GM23338 (cell line): Measurements from ENCODE around the gene RHOT1. TPM values are rescaled to one million over a fixed set of nuclear protein-coding genes. Genes with fewer than 3 reads are reported as not detected.

Source experiments
- ATAC-seq: fragments of 200-7000 bp; cut with Tn5 transposase; 3 replicates; pipeline ENCODE4 v1.9.1; 2020
- DNase-seq: peaks from one replicate; pipeline ENCODE4 v3.0.0-alpha.2; 2015; ENCODE audit warnings: low spot score
- H2AFZ ChIP-seq: fragments of 200-600 bp; sonication (generic); 2 replicates; pipeline ENCODE4 v1.8.0; 2016; ENCODE audit warnings: antibody characterized with exemption, mild to moderate bottlenecking, moderate library complexity
- H3F3A ChIP-seq: fragments of 200-600 bp; sonication (generic); replicated peaks from 2 replicates; pipeline ENCODE4 v1.8.0; 2017; ENCODE audit warnings: antibody characterized with exemption, mixed run types, low read depth
- H3K27ac ChIP-seq: fragments of 200-600 bp; sonication (generic); 2 replicates; pipeline ENCODE4 v1.6.1; 2016; ENCODE audit warnings: low read depth
- H3K27me3 ChIP-seq: fragments of 200-600 bp; sonication (generic); 2 replicates; pipeline ENCODE4 v1.8.0; 2016; ENCODE audit warnings: mild to moderate bottlenecking, mixed run types, moderate library complexity; ENCODE audit not compliant: insufficient read depth
- H3K36me3 ChIP-seq: fragments of 200-600 bp; sonication (generic); 2 replicates; pipeline ENCODE4 v1.8.0; 2016; ENCODE audit warnings: mild to moderate bottlenecking; ENCODE audit not compliant: insufficient read depth
- H3K4me1 ChIP-seq: fragments of 200-600 bp; sonication (generic); 2 replicates; pipeline ENCODE4 v1.8.0; 2016; ENCODE audit warnings: mild to moderate bottlenecking, moderate library complexity; ENCODE audit not compliant: insufficient read depth
- H3K4me2 ChIP-seq: fragments of 200-600 bp; sonication (generic); 2 replicates; pipeline ENCODE4 v1.7.1; 2017; ENCODE audit warnings: mixed run types
- H3K4me3 ChIP-seq: fragments of 200-600 bp; sonication (generic); 2 replicates; pipeline ENCODE4 v1.6.1; 2016; ENCODE audit warnings: mixed run types
- H3K79me2 ChIP-seq: fragments of 200-600 bp; sonication (generic); replicated peaks from 2 replicates; pipeline ENCODE4 v1.8.0; 2017; ENCODE audit warnings: mild to moderate bottlenecking; ENCODE audit not compliant: insufficient read depth
- H3K9me2 ChIP-seq: fragments of 200-600 bp; sonication (generic); 2 replicates; pipeline ENCODE4 v1.8.0; 2017; ENCODE audit not compliant: insufficient read depth
- H4K20me1 ChIP-seq: fragments of 200-600 bp; sonication (generic); replicated peaks from 2 replicates; pipeline ENCODE4 v1.8.0; 2017; ENCODE audit warnings: mild to moderate bottlenecking; ENCODE audit not compliant: insufficient read depth
- H3K27ac Mint-ChIP-seq: 2 replicates; pipeline ENCODE4 v1.8.0; 2020; ENCODE audit warnings: inconsistent platforms, mild to moderate bottlenecking, moderate library complexity, mixed read lengths
- H3K27me3 Mint-ChIP-seq: 3 replicates; pipeline ENCODE4 v1.8.0; 2022; ENCODE audit warnings: low read depth, mild to moderate bottlenecking, moderate library complexity, mixed read lengths, inconsistent platforms; ENCODE audit not compliant: insufficient read depth, poor library complexity
- H3K36me3 Mint-ChIP-seq: 3 replicates; pipeline ENCODE4 v1.8.0; 2021; ENCODE audit warnings: low read depth, mild to moderate bottlenecking, inconsistent platforms, moderate library complexity, mixed read lengths
- H3K4me1 Mint-ChIP-seq: 3 replicates; pipeline ENCODE4 v1.8.0; 2020; ENCODE audit warnings: mild to moderate bottlenecking, inconsistent platforms, mixed read lengths
- H3K4me3 Mint-ChIP-seq: 3 replicates; pipeline ENCODE4 v1.8.0; 2021; ENCODE audit warnings: moderate library complexity, mild to moderate bottlenecking, inconsistent platforms, mixed read lengths
- H3K9me3 Mint-ChIP-seq: 3 replicates; pipeline ENCODE4 v1.8.0; 2020; ENCODE audit warnings: moderate library complexity, mild to moderate bottlenecking, inconsistent platforms, mixed read lengths
- EZH2 ChIP-seq: fragments of 200-600 bp; sonication (generic); IDR thresholded peaks from one replicate; pipeline ENCODE4 v1.8.0; 2017; ENCODE audit warnings: antibody characterized with exemption, mild to moderate bottlenecking, low read depth; ENCODE audit not compliant: unreplicated experiment
- NANOG ChIP-seq: IDR thresholded peaks from 2 replicates; pipeline ENCODE4 v1.6.1; 2016; ENCODE audit warnings: antibody characterized with exemption, borderline replicate concordance
- polyA plus RNA-seq: library from polyadenylated mRNA; unstranded; fragments of >200 nt; fragmentation: Nextera tagmentation; extraction: Ambion mirVana; gene quantifications from 2 replicates; pipeline ENCODE4 v1.2.1, GENCODE V29; 2016
- total RNA-seq: library from RNA; depleted of rRNA; stranded (reverse); fragments of >200 nt; shearing (Covaris generic); gene quantifications from 2 replicates; pipeline ENCODE4 v1.2.3, GENCODE V29; 2014
- TF ChIP-seq, protein P1 (sequence below): fragments of 250-450 bp; sonication (Bioruptor Pico); IDR thresholded peaks from 2 replicates; pipeline ENCODE4 v1.5.0; 2020; ENCODE audit warnings: mild to moderate bottlenecking, moderate library complexity

Gene RHOT1
- total and polyA plus RNA-seq, 2 experiments from 2014 or later: 40.8 to 53.5 TPM

DNA sequence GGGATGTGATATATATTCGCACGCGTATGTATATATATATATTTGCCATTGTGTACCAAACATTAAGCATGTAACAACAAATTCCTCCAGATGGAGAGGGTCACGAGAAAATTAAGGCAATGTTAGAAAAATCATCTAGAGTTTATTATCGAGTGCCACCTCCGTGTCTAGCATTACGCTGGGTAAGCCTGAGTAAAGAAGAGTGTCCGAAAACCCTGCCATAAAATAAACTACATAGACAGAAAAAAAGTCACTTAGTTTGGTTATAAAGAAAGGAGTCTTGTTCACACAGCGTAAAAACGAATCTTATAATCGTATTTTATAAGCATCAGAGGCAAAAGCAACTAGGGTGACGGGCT lies 644 bp upstream of the RHOT1 start (continued):
- TF ChIP-seq, protein P1, sequence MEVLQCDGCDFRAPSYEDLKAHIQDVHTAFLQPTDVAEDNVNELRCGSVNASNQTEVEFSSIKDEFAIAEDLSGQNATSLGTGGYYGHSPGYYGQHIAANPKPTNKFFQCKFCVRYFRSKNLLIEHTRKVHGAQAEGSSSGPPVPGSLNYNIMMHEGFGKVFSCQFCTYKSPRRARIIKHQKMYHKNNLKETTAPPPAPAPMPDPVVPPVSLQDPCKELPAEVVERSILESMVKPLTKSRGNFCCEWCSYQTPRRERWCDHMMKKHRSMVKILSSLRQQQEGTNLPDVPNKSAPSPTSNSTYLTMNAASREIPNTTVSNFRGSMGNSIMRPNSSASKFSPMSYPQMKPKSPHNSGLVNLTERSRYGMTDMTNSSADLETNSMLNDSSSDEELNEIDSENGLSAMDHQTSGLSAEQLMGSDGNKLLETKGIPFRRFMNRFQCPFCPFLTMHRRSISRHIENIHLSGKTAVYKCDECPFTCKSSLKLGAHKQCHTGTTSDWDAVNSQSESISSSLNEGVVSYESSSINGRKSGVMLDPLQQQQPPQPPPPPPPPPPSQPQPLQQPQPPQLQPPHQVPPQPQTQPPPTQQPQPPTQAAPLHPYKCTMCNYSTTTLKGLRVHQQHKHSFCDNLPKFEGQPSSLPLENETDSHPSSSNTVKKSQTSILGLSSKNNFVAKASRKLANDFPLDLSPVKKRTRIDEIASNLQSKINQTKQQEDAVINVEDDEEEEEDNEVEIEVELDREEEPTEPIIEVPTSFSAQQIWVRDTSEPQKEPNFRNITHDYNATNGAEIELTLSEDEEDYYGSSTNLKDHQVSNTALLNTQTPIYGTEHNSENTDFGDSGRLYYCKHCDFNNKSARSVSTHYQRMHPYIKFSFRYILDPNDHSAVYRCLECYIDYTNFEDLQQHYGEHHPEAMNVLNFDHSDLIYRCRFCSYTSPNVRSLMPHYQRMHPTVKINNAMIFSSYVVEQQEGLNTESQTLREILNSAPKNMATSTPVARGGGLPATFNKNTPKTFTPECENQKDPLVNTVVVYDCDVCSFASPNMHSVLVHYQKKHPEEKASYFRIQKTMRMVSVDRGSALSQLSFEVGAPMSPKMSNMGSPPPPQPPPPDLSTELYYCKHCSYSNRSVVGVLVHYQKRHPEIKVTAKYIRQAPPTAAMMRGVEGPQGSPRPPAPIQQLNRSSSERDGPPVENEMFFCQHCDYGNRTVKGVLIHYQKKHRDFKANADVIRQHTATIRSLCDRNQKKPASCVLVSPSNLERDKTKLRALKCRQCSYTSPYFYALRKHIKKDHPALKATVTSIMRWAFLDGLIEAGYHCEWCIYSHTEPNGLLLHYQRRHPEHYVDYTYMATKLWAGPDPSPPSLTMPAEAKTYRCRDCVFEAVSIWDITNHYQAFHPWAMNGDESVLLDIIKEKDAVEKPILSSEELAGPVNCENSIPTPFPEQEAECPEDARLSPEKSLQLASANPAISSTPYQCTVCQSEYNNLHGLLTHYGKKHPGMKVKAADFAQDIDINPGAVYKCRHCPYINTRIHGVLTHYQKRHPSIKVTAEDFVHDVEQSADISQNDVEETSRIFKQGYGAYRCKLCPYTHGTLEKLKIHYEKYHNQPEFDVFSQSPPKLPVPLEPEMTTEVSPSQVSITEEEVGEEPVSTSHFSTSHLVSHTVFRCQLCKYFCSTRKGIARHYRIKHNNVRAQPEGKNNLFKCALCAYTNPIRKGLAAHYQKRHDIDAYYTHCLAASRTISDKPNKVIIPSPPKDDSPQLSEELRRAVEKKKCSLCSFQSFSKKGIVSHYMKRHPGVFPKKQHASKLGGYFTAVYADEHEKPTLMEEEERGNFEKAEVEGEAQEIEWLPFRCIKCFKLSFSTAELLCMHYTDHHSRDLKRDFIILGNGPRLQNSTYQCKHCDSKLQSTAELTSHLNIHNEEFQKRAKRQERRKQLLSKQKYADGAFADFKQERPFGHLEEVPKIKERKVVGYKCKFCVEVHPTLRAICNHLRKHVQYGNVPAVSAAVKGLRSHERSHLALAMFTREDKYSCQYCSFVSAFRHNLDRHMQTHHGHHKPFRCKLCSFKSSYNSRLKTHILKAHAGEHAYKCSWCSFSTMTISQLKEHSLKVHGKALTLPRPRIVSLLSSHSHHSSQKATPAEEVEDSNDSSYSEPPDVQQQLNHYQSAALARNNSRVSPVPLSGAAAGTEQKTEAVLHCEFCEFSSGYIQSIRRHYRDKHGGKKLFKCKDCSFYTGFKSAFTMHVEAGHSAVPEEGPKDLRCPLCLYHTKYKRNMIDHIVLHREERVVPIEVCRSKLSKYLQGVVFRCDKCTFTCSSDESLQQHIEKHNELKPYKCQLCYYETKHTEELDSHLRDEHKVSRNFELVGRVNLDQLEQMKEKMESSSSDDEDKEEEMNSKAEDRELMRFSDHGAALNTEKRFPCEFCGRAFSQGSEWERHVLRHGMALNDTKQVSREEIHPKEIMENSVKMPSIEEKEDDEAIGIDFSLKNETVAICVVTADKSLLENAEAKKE (CRISPR knock-in tag): no peak
- no peak for TF ChIP-seq EZH2

DNA sequence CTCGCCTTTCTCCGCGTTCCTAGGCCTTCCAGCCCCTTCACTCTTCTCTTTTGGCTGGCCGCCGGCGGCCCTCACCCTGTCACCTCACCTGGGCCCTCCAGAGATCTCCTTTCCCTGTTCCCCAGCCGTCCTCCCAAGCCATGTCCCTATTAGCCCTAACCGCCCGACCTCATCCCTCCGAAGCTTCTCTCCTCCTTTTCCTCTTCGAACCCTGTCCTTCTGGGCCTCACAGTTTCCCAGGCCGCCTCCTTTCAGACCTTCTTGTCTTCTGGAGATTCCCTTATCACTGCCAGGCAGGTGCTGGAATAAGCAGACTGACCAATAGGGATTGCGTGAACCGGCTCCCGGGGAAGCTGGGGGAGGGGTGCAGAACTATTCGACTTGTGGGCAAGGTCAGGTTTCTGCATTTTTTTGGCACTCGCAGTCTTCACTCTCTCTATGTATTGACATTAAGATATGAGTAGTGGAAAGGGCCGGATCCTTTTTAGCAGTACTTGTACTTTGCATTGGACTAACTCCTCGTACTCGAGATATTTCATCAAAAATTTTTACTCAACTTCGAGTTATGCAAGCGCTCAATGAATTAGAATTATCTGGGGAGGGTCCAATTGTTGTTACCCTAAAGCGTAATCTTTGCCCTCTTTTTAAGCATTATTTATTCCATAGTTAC lies 690 bp downstream of the RHOT1 start:
- ATAC-seq (peak; percentile 63), DNase-seq (peak; percentile 85)
- Histone ChIP-seq H3K4me2 (peak overlapping the region; percentile 87), H3K79me2 (peaks cover 41% of the 10 kb centered on the region), H3K27ac (peak overlapping the region; percentile 97), H3K27me3 (no peaks in the 10 kb centered on the region), H3K4me1 (peaks cover 22% of the 10 kb centered on the region), H3K4me3 (peak overlapping the region; percentile 93), H3K36me3 (no peaks in the 10 kb centered on the region), H2AFZ (peak overlapping the region; percentile 78), H3F3A (peaks cover 4% of the 10 kb centered on the region), H3K9me2 (no peaks in the 10 kb centered on the region), H4K20me1 (peaks cover 8% of the 10 kb centered on the region; the same call in 1 of the 2 replicates)
- no peaks in the 10 kb centered on the region for H3K9me3 Mint-ChIP-seq
- H3K27me3 Mint-ChIP-seq: peaks cover 13% of the 10 kb centered on the region
- peaks cover 3% of the 10 kb centered on the region; the same call in 2 of the 3 replicates for H3K36me3 Mint-ChIP-seq
- TF ChIP-seq, protein P1 (CRISPR knock-in tag): no peak
- no peak for TF ChIP-seq NANOG
- peak overlapping the region; percentile 82 for H3K27ac Mint-ChIP-seq
- H3K4me3 Mint-ChIP-seq: peak overlapping the region; percentile 94
- H3K4me1 Mint-ChIP-seq: peaks cover 23% of the 10 kb centered on the region
